H1 (cell line): ENCODE data around the gene PITPNC1. TPM values are rescaled to one million over a fixed set of nuclear protein-coding genes. Genes with fewer than 3 reads are reported as not detected.
"Not testable (repeated sequence)": the region's sequence is repeated elsewhere in the genome, so short reads cannot be mapped to it uniquely, and the experiment has no call there.

ENCODE experiments used
- CTCF ChIA-PET: fragments of 300-600 bp; sonication (Branson Sonifier 250); formaldehyde crosslinking; loops from one replicate; lab custom pipeline; 2021; ENCODE audit not compliant: partially characterized antibody; lab: Charles Lee
- POLR2A ChIA-PET: fragments of 300-600 bp; sonication (Branson Sonifier 250); formaldehyde crosslinking; loops from one replicate; lab custom pipeline; 2021; ENCODE audit warnings: inconsistent platforms; ENCODE audit not compliant: partially characterized antibody; lab: Charles Lee
- DNase-seq, 2 experiments: peaks; one replicate each; pipeline versions ENCODE4 v3.0.0 to v3.0.0-alpha.2; 2010 to 2022; ENCODE audit warnings: low spot score in 2 of 2, low read depth in 1 of 2, mixed read lengths in 1 of 2
- FAIRE-seq: peaks from 2 replicates; lab custom pipeline; 2011; peaks lifted over from hg19 to GRCh38; lab: Jason Lieb, UNC
- H2AFZ ChIP-seq: 2 replicates; pipeline ENCODE4 v1.8.1; 2012; ENCODE audit warnings: low read length, inconsistent platforms
- H2AK5ac ChIP-seq: 2 replicates; pipeline ENCODE4 v1.6.1; 2013; ENCODE audit warnings: low read depth, low read length
- H2BK120ac ChIP-seq: replicated peaks from 2 replicates; pipeline ENCODE3; 2013; ENCODE audit warnings: low read depth, low read length, inconsistent platforms
- H2BK12ac ChIP-seq: 2 replicates; pipeline ENCODE4 v1.6.1; 2013; ENCODE audit warnings: low read depth, low read length
- H2BK15ac ChIP-seq: 2 replicates; pipeline ENCODE4 v1.6.1; 2013; ENCODE audit warnings: low read length
- H2BK20ac ChIP-seq: 2 replicates; pipeline ENCODE4 v1.6.1; 2013; ENCODE audit warnings: low read length
- H2BK5ac ChIP-seq: 2 replicates; pipeline ENCODE4 v1.6.1; 2013; ENCODE audit warnings: low read depth, low read length
- H3K14ac ChIP-seq: 2 replicates; pipeline ENCODE4 v1.6.1; 2013; ENCODE audit warnings: inconsistent platforms; ENCODE audit not compliant: insufficient read length
- H3K18ac ChIP-seq: 2 replicates; pipeline ENCODE4 v1.6.1; 2013; ENCODE audit warnings: low read length; ENCODE audit errors: extremely low read depth
- H3K23ac ChIP-seq: 2 replicates; pipeline ENCODE4 v1.6.1; 2013; ENCODE audit warnings: inconsistent platforms; ENCODE audit not compliant: insufficient read length
- H3K23me2 ChIP-seq: 2 replicates; pipeline ENCODE4 v1.6.1; 2013; ENCODE audit warnings: low read depth, low read length
- H3K27ac ChIP-seq: 2 replicates; pipeline ENCODE4 v1.6.1; 2011; ENCODE audit warnings: low read depth, low read length, inconsistent platforms
- H3K27me3 ChIP-seq, 4 experiments: replicated peaks in 1 of 4; 1 replicate in 1 of 4; 2 replicates in 3 of 4; pipeline versions ENCODE4 v1.6.1 to v1.8.1; 2011 to 2013; ENCODE audit warnings: low read length in 3 of 4, mild to moderate bottlenecking in 3 of 4, inconsistent platforms in 2 of 4, mixed read lengths in 2 of 4, moderate library complexity in 1 of 4; ENCODE audit not compliant: control insufficient read depth in 3 of 4, insufficient read depth in 3 of 4; ENCODE audit errors: extremely low read depth in 1 of 4
- H3K36me3 ChIP-seq, 4 experiments: 2 replicates each; pipeline versions ENCODE4 v1.6.1 to v1.8.1; 2011 to 2013; ENCODE audit warnings: mild to moderate bottlenecking in 4 of 4, low read length in 3 of 4, moderate library complexity in 2 of 4, control low read depth in 1 of 4, inconsistent platforms in 1 of 4; ENCODE audit not compliant: insufficient read depth in 4 of 4, control insufficient read depth in 2 of 4
- H3K4ac ChIP-seq: replicated peaks from 2 replicates; pipeline ENCODE3; 2013; ENCODE audit warnings: low read length, low read depth, mixed read lengths, inconsistent platforms; ENCODE audit not compliant: insufficient read length
- H3K4me1 ChIP-seq, 4 experiments: replicated peaks in 1 of 4; 1 replicate in 1 of 4; 2 replicates in 3 of 4; pipeline versions ENCODE4 v1.6.1 to v1.8.1; 2011 to 2013; ENCODE audit warnings: low read length in 3 of 4, inconsistent platforms in 2 of 4, mixed read lengths in 1 of 4; ENCODE audit not compliant: insufficient read depth in 4 of 4, control insufficient read depth in 3 of 4
- H3K4me2 ChIP-seq, 2 experiments: 2 replicates each; pipeline versions ENCODE4 v1.6.1 to v1.8.1; 2011 to 2013; ENCODE audit warnings: low read depth in 2 of 2, low read length in 2 of 2, control low read depth in 1 of 2, inconsistent platforms in 1 of 2, mild to moderate bottlenecking in 1 of 2; ENCODE audit not compliant: insufficient read depth in 1 of 2
- H3K4me3 ChIP-seq, 4 experiments: fragments of 200-600, 300-600 bp in 1 of 4; sonication (generic), shearing (Covaris generic), sonication (Bioruptor Twin) in 1 of 4; 2 replicates each; pipeline versions ENCODE4 v1.5.1 to v1.8.1; 2011 to 2016; ENCODE audit warnings: low read length in 4 of 4, low read depth in 3 of 4, control low read depth in 2 of 4, inconsistent platforms in 2 of 4, mild to moderate bottlenecking in 2 of 4, mixed read lengths in 1 of 4, moderate library complexity in 1 of 4; ENCODE audit not compliant: insufficient read depth in 2 of 4; ENCODE audit errors: extremely low read depth in 1 of 4
- H3K56ac ChIP-seq: replicated peaks from 2 replicates; pipeline ENCODE3; 2013; ENCODE audit warnings: low read depth, mild to moderate bottlenecking, mixed read lengths, low read length, inconsistent platforms; ENCODE audit not compliant: insufficient read length
- H3K79me1 ChIP-seq: 2 replicates; pipeline ENCODE4 v1.6.1; 2013; ENCODE audit warnings: low read depth, low read length, control low read depth
- H3K79me2 ChIP-seq, 2 experiments: 2 replicates each; pipeline versions ENCODE4 v1.6.1 to v1.8.1; 2012 to 2013; ENCODE audit warnings: low read length in 2 of 2, mild to moderate bottlenecking in 2 of 2, inconsistent platforms in 1 of 2; ENCODE audit not compliant: insufficient read depth in 2 of 2, control insufficient read depth in 1 of 2
- H3K9ac ChIP-seq, 4 experiments: replicated peaks in 1 of 4; 1 replicate in 1 of 4; 2 replicates in 3 of 4; pipeline versions ENCODE4 v1.6.1 to v1.8.1; 2011 to 2013; ENCODE audit warnings: low read depth in 3 of 4, low read length in 3 of 4, control low read depth in 2 of 4, mild to moderate bottlenecking in 2 of 4, moderate library complexity in 2 of 4, inconsistent platforms in 1 of 4; ENCODE audit errors: extremely low read depth in 1 of 4
- H3K9me3 ChIP-seq, 2 experiments: 2 replicates each; pipeline versions ENCODE4 v1.6.1 to v1.8.1; 2012 to 2013; ENCODE audit warnings: mild to moderate bottlenecking in 2 of 2, moderate library complexity in 2 of 2, control low read depth in 1 of 2, inconsistent platforms in 1 of 2, low read depth in 1 of 2, low read length in 1 of 2, mixed read lengths in 1 of 2; ENCODE audit not compliant: insufficient read depth in 2 of 2
- H4K20me1 ChIP-seq, 2 experiments: replicated peaks in 1 of 2; 2 replicates each; pipeline versions ENCODE3 to v1.8.1; 2011 to 2013; ENCODE audit warnings: inconsistent platforms in 2 of 2, low read length in 2 of 2, mild to moderate bottlenecking in 1 of 2; ENCODE audit not compliant: insufficient read depth in 2 of 2, control insufficient read depth in 1 of 2
- H4K5ac ChIP-seq: 2 replicates; pipeline ENCODE4 v1.6.1; 2013; ENCODE audit warnings: low read length, low read depth, mixed read lengths, inconsistent platforms; ENCODE audit not compliant: insufficient read length
- H4K8ac ChIP-seq: 2 replicates; pipeline ENCODE4 v1.8.0; 2013; ENCODE audit warnings: mild to moderate bottlenecking, moderate library complexity, low read length, inconsistent platforms; ENCODE audit not compliant: insufficient read depth; ENCODE audit errors: extremely low read depth
- H4K91ac ChIP-seq: replicated peaks from 2 replicates; pipeline ENCODE3; 2013; ENCODE audit warnings: low read length, mixed read lengths, inconsistent platforms; ENCODE audit not compliant: insufficient read length
- WGBS, 2 experiments: shearing (Covaris generic) in 1 of 2; methylation state at CpG; one replicate each; pipeline versions ENCODE4 v1.1.6 to v1.1.7; 2013 to 2015; ENCODE audit warnings: low lambda C conversion rate in 2 of 2, mixed read lengths in 2 of 2, inconsistent platforms in 1 of 2, low coverage in 1 of 2, missing lambda C conversion rate in 1 of 2; ENCODE audit not compliant: insufficient replicate concordance in 2 of 2, insufficient coverage in 1 of 2, insufficient read length in 1 of 2; ENCODE audit errors: extremely low coverage in 1 of 2, missing lambda C conversion rate in 1 of 2; 5-methylcytosine and 5-hydroxymethylcytosine counted together
- polyA plus RNA-seq, 7 experiments: library from polyadenylated mRNA; depleted of rRNA in 3 of 7; stranded (reverse) in 5 of 7; unstranded in 2 of 7; fragments of >200 nt in 5 of 7; fragments of 200-250 nt in 2 of 7; gene quantifications; 1 replicate in 5 of 7; 2 replicates in 1 of 7; 4 replicates in 1 of 7; pipeline versions ENCODE4 v1.2.1 to v1.2.3, GENCODE V29; 2011 to 2013; ENCODE audit warnings: missing spikeins in 2 of 7, mixed read lengths in 2 of 7
- total RNA-seq: library from RNA; stranded (reverse); fragmentation: NEBNext Ultra II Directional; extraction: Animal tissue kit (Norgen Biotek cat#: 25700); gene quantifications from 2 replicates; pipeline ENCODE4 v1.2.1, GENCODE V29; 2021

Gene PITPNC1
- total and polyA plus RNA-seq, 2 of the 8 experiments (the other 6 are each of a cell fraction or from before 2014, with no cell fraction given), result 17.6 to 54.7 TPM

GRCh38 chr17:67338353-67338752 lies 38.7 kb upstream of the PITPNC1 start:
- not testable (repeated sequence) for H3K23me2 ChIP-seq, H2BK120ac ChIP-seq, H3K14ac ChIP-seq, H3K79me1 ChIP-seq, H2BK12ac ChIP-seq, H4K5ac ChIP-seq, FAIRE-seq, H3K56ac ChIP-seq, H3K9me3 ChIP-seq, H3K79me2 ChIP-seq, H3K4me2 ChIP-seq, H2BK5ac ChIP-seq, H3K23ac ChIP-seq, H3K4me3 ChIP-seq, H3K27me3 ChIP-seq, H2BK20ac ChIP-seq, H3K4ac ChIP-seq, H3K27ac ChIP-seq, H3K18ac ChIP-seq, H2BK15ac ChIP-seq, H3K9ac ChIP-seq, H4K91ac ChIP-seq, H2AK5ac ChIP-seq, H4K8ac ChIP-seq, H3K4me1 ChIP-seq, H2AFZ ChIP-seq, H4K20me1 ChIP-seq
- ChIA-PET POLR2A (interaction anchor here (0.9 to 1.3 kb wide), 6 partner anchors 15 to 94 kb away, joined by 3 to 4 read pairs (median 4); partner anchors contain the start of gene HELZ), CTCF (interaction anchor here (1.4 kb wide), 1 partner anchor 66 kb away, joined by 4 read pairs; no protein-coding TSS in a partner anchor)
- WGBS, 2 experiments, result 85% methylated on average over 7 of the region's 7 CpGs; no CpG with 5 or more reads in 1 of the 2 experiments
- peaks cover 2 to 32% (median 18%) of the 10 kb centered on the region in 4 experiments; a peak in 7 of 8 replicates for H3K36me3 ChIP-seq
- DNase-seq, result peak in 1 of 2 experiments; percentile 33
